AG04450 (cell line): ENCODE data around the gene MAP7D3. TPM values are rescaled to one million over a fixed set of nuclear protein-coding genes. Genes with fewer than 3 reads are reported as not detected.

Experiments
- CTCF ChIA-PET: fragments of 300-600, 350-600 bp; formaldehyde crosslinking; extraction: SDS; loops from one replicate; lab custom pipeline; 2022; ENCODE audit warnings: antibody characterized with exemption, inconsistent platforms; lab: Charles Lee
- POLR2A ChIA-PET: fragments of 350-600 bp; formaldehyde crosslinking; extraction: SDS; loops from one replicate; lab custom pipeline; 2021; ENCODE audit warnings: antibody characterized with exemption, inconsistent platforms; lab: Yijun Ruan, JAX
- DNase-seq: peaks from one replicate; pipeline ENCODE4 v3.0.0-alpha.2; 2011; ENCODE audit warnings: low read depth, low spot score
- H3K27ac ChIP-seq: one replicate; pipeline ENCODE4 v1.5.1; 2012; ENCODE audit warnings: low read depth, low read length, control low read depth
- H3K27me3 ChIP-seq: one replicate; pipeline ENCODE4 v1.6.0; 2012; ENCODE audit warnings: low read length; ENCODE audit not compliant: control insufficient read depth, insufficient read depth
- H3K4me3 ChIP-seq: 2 replicates; pipeline ENCODE4 v1.5.1; 2011; ENCODE audit warnings: mild to moderate bottlenecking, low read depth, low read length, control low read depth
- H3K9me3 ChIP-seq: 2 replicates; pipeline ENCODE4 v1.5.1; 2012; ENCODE audit warnings: low read length; ENCODE audit not compliant: control insufficient read depth, insufficient read depth
- polyA plus RNA-seq: library from polyadenylated mRNA; depleted of rRNA; stranded (reverse); fragments of >200 nt; gene quantifications from 2 replicates; pipeline ENCODE4 v1.2.3, GENCODE V29; 2011
- TF ChIP-seq, protein P1 (sequence below): IDR thresholded peaks from 2 replicates; pipeline ENCODE4 v1.5.1; 2011; ENCODE audit warnings: low read depth, low read length, control low read depth, inconsistent platforms

MAP7D3 gene
- polyA plus RNA-seq, 1 experiment, result 16.6 TPM

DNA sequence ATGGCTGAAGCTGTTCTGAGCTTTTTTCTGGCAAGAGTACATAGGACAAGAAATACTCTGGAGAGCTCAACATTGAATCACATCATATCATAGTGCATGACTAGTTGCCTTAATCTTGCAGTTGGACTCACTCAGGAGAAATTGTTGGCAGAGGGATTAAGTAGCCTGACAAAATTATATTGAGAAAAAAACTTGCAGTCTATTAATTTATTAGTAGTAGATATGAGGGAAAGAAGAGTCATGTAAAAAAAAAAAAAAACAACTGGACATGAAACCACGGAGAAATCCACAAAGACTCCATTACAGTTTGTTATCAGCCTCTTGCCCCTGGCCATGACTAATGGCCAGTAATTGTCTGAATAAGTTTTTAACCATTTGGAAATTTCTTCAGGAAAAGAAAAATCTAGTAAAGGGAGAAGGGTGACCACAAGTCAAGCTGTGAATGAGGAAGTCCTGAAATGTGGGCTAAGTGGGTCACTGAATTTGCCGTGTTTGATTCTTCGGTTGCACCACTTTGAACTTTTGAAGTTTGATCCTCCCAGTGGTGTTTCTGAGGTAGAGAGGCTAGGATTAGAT, 58.3 kb downstream of the MAP7D3 start:
- Histone ChIP-seq H3K9me3 (no peaks in the 10 kb centered on the region), H3K27ac (no peak overlapping the region), H3K27me3 (no peaks in the 10 kb centered on the region), H3K4me3 (no peak overlapping the region)
- DNase-seq, result no peak
- CTCF ChIA-PET, result interaction anchor here (1.0 kb wide), 1 partner anchor 16 kb away, joined by 5 read pairs; no protein-coding TSS in a partner anchor
- TF ChIP-seq, protein P1, sequence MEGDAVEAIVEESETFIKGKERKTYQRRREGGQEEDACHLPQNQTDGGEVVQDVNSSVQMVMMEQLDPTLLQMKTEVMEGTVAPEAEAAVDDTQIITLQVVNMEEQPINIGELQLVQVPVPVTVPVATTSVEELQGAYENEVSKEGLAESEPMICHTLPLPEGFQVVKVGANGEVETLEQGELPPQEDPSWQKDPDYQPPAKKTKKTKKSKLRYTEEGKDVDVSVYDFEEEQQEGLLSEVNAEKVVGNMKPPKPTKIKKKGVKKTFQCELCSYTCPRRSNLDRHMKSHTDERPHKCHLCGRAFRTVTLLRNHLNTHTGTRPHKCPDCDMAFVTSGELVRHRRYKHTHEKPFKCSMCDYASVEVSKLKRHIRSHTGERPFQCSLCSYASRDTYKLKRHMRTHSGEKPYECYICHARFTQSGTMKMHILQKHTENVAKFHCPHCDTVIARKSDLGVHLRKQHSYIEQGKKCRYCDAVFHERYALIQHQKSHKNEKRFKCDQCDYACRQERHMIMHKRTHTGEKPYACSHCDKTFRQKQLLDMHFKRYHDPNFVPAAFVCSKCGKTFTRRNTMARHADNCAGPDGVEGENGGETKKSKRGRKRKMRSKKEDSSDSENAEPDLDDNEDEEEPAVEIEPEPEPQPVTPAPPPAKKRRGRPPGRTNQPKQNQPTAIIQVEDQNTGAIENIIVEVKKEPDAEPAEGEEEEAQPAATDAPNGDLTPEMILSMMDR, result no peak
- POLR2A ChIA-PET, result interaction anchor here (1.0 to 1.1 kb wide), 2 partner anchors 16 to 17 kb away, joined by 3 to 5 read pairs; no protein-coding TSS in a partner anchor

DNA sequence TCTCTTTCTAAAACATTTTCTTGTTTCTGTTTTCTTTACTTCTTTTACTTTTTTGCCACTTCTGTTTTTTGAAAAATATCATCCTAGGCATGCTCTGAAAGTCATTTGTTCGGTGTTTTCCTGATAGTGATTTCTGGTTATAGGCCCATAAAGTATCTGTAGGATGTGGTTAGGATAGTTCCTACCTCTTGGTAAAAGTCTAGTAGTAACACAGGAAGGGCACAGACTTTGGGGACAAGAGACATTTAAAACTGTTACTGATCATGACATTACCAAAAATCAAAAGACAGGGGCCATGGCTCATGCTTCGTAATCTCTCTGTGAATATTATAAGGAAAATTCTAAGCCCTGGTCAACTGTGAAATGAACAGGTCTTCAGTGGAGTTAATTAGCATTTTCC, 59.1 kb downstream of the MAP7D3 start:
- H3K4me3 ChIP-seq, result no peak overlapping the region
- no peaks in the 10 kb centered on the region for H3K27me3 ChIP-seq
- TF ChIP-seq, protein P1, result no peak
- H3K9me3 ChIP-seq, result no peaks in the 10 kb centered on the region
- POLR2A ChIA-PET, result interaction anchor here (1.0 kb wide), 1 partner anchor 16 kb away, joined by 5 read pairs; no protein-coding TSS in a partner anchor
- H3K27ac ChIP-seq, result no peak overlapping the region
- CTCF ChIA-PET, result interaction anchor here (1.0 kb wide), 1 partner anchor 17 kb away, joined by 5 read pairs; no protein-coding TSS in a partner anchor
- no peak for DNase-seq

DNA sequence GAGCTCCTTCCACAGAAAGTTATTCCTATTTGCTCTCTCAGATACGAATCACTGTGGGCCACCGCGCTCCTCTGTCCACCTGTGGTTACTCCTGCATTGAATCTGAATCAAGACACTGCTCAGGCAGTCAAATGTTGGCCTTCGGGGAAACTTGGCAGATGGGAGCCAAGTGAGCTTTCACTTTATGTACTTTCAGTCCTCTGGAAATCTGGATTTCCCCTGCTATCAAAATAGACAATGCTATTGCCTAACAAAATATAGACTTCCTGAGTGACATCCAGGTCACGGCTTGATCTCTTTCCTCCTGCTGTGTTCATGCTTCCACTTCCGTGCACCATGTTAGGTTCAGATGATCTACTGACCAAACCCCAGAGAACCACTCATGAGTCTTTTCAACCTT, 60.0 kb downstream of the MAP7D3 start:
- no peak overlapping the region for H3K4me3 ChIP-seq
- TF ChIP-seq, protein P1, result no peak
- ChIA-PET CTCF (interaction anchor here (1.3 kb wide), 1 partner anchor 9 kb away, joined by 4 read pairs; no protein-coding TSS in a partner anchor), POLR2A (no interaction called here)
- no peaks in the 10 kb centered on the region for H3K27me3 ChIP-seq
- H3K27ac ChIP-seq, result no peak overlapping the region
- DNase-seq, result no peak
- H3K9me3 ChIP-seq, result no peaks in the 10 kb centered on the region

DNA sequence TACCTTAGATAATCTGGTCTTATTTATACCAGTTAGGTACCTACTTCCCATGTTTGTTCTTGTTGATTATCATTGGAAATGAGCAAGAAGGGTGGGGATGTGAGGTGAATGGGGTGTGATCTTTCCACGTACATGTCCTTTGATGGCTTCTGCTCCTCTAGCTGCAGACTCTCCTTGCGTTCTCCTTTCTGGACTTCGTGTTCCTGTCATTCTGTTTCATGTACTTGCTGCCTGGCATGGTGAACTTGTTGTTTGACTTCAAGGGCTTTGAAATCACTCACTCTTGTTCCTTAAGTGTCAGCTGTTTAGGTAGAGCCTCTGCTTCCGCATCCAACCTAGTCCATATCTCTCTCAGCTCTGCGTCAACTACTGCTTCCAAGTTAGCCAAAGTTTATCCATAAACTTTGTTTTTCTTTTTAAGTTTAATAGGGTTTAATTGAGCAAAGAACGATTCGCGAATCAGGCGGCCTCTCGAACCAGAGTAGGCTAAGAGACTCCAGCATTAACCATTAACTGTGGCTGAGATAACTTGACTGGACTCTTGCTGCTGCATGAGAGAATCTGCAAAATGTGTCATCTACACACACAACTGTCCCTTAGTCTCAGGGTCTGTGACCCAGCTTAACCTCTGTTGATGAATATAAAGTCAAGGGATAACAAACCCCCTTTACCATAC, 61.0 kb downstream of the MAP7D3 start:
- DNase-seq, result no peak
- ChIA-PET POLR2A (no interaction called here), CTCF (interaction anchor here (0.5 to 1.3 kb wide), 2 partner anchors 10 to 680 kb away, joined by 3 to 4 read pairs; no protein-coding TSS in a partner anchor)
- Histone ChIP-seq H3K27me3 (no peaks in the 10 kb centered on the region), H3K27ac (no peak overlapping the region), H3K9me3 (no peaks in the 10 kb centered on the region), H3K4me3 (no peak overlapping the region)
- TF ChIP-seq, protein P1, result no peak

DNA sequence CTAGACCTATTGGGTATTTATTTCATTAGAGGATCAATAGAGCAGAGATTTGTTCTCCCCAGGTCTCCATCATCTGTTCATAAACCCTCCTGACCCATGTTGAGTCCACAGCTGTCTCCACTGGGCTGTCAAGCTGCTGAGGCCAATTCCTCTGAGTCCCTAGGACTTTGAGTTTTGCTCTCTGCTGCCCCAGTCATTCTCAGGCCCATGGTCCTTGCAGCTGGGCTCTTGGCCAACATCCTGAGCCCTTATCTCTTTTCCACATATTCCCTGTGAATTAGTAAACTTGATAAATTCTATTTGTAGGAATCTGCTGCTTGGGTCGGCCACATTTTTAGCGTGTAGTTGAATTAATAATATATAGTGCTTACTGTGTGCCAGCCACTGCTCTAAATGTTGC, 62.0 kb downstream of the MAP7D3 start:
- TF ChIP-seq, protein P1, result no peak
- ChIA-PET CTCF (no interaction called here), POLR2A (no interaction called here)
- Histone ChIP-seq H3K27ac (no peak overlapping the region), H3K27me3 (no peaks in the 10 kb centered on the region), H3K9me3 (no peaks in the 10 kb centered on the region), H3K4me3 (no peak overlapping the region)
- DNase-seq, result no peak
